ENCODE data around the gene PGM5.

- TF ChIP-seq CTCF (IDR thresholded peaks at IDR 0.05) (no peak), POLR2A (IDR thresholded peaks at IDR 0.05) (no peak)
These were observed 87.2 kb downstream of the PGM5 start for GRCh38 chr9:68443624-68444023.
